Liver (tissue), 9 donors: ENCODE measurements around the gene BIRC6. TPM values are rescaled to one million over a fixed set of nuclear protein-coding genes. Genes with fewer than 3 reads are reported as not detected.

Experiments used
- DNase-seq: peaks from one replicate; pipeline ENCODE4 v3.0.0-alpha.2; 2017; ENCODE audit warnings: low spot score
- H3K27ac ChIP-seq, 2 donors: one replicate each; pipeline ENCODE4 v1.7.0; 2013; ENCODE audit warnings: inconsistent platforms in 2 of 2, low read length in 2 of 2, control low read depth in 1 of 2, low read depth in 1 of 2, mild to moderate bottlenecking in 1 of 2
- H3K27me3 ChIP-seq, 4 donors: one replicate each; pipeline versions ENCODE4 v1.6.1 to v1.7.0; 2013; ENCODE audit warnings: low read length in 3 of 4, inconsistent platforms in 1 of 4, mild to moderate bottlenecking in 1 of 4, moderate library complexity in 1 of 4; ENCODE audit not compliant: control insufficient read depth in 4 of 4, insufficient read depth in 4 of 4
- H3K36me3 ChIP-seq, 4 donors: one replicate each; pipeline versions ENCODE4 v1.6.1 to v1.7.0; 2013; ENCODE audit warnings: low read length in 3 of 4, mild to moderate bottlenecking in 3 of 4, low read depth in 1 of 4, moderate library complexity in 1 of 4; ENCODE audit not compliant: control insufficient read depth in 4 of 4, insufficient read depth in 3 of 4
- H3K4me1 ChIP-seq, 4 donors: one replicate each; pipeline versions ENCODE4 v1.6.1 to v1.7.0; 2013; ENCODE audit warnings: low read length in 3 of 4, mild to moderate bottlenecking in 3 of 4, moderate library complexity in 1 of 4; ENCODE audit not compliant: control insufficient read depth in 4 of 4, insufficient read depth in 4 of 4
- H3K4me3 ChIP-seq, 3 donors: one replicate each; pipeline versions ENCODE4 v1.6.1 to v1.7.0; 2013; ENCODE audit warnings: low read length in 3 of 3, control low read depth in 1 of 3, low read depth in 1 of 3, mild to moderate bottlenecking in 1 of 3
- H3K9ac ChIP-seq, 2 donors: one replicate each; pipeline ENCODE4 v1.7.0; 2013; ENCODE audit warnings: low read length in 2 of 2, mild to moderate bottlenecking in 2 of 2, moderate library complexity in 2 of 2, control low read depth in 1 of 2, low read depth in 1 of 2
- H3K9me3 ChIP-seq, 4 donors: one replicate each; pipeline versions ENCODE4 v1.6.1 to v1.7.0; 2013; ENCODE audit warnings: low read length in 3 of 4; ENCODE audit not compliant: control insufficient read depth in 4 of 4
- ATF3 ChIP-seq: IDR thresholded peaks from 2 replicates; pipeline ENCODE4 v1.6.1; 2016; ENCODE audit warnings: antibody characterized with exemption
- CTCF ChIP-seq: fragments of 150-350 bp; IDR thresholded peaks from 2 replicates; pipeline ENCODE4 v1.5.1; 2017; ENCODE audit warnings: improper control_type of control experiment, low read depth, low read length; ENCODE audit not compliant: missing input control
- FOXA1 ChIP-seq: IDR thresholded peaks from 2 replicates; pipeline ENCODE4 v1.6.1; 2016; ENCODE audit warnings: antibody characterized with exemption
- FOXA2 ChIP-seq: IDR thresholded peaks from 2 replicates; pipeline ENCODE4 v1.6.1; 2016; ENCODE audit warnings: antibody characterized with exemption
- GABPA ChIP-seq, 2 donors: IDR thresholded peaks in 1 of 2; conservative IDR thresholded peaks in 1 of 2; 2 replicates each; pipeline ENCODE4 v1.6.1; 2016; ENCODE audit warnings: antibody characterized with exemption in 2 of 2, mild to moderate bottlenecking in 1 of 2, moderate library complexity in 1 of 2
- HNF4A ChIP-seq, 2 donors: conservative IDR thresholded peaks; 2 replicates each; pipeline ENCODE4 v1.6.1; 2016; ENCODE audit warnings: antibody characterized with exemption in 2 of 2, mild to moderate bottlenecking in 2 of 2
- HNF4G ChIP-seq: IDR thresholded peaks from 2 replicates; pipeline ENCODE4 v1.6.1; 2016; ENCODE audit warnings: antibody characterized with exemption
- JUND ChIP-seq, 2 donors: IDR thresholded peaks; 2 replicates each; pipeline ENCODE4 v1.6.1; 2016; ENCODE audit warnings: antibody characterized with exemption in 2 of 2
- MAX ChIP-seq: IDR thresholded peaks from 2 replicates; pipeline ENCODE4 v1.6.1; 2016; ENCODE audit warnings: antibody characterized with exemption
- NR2F2 ChIP-seq: IDR thresholded peaks from 2 replicates; pipeline ENCODE4 v1.6.1; 2016; ENCODE audit warnings: antibody characterized with exemption
- RAD21 ChIP-seq, 2 donors: IDR thresholded peaks; 2 replicates each; pipeline ENCODE4 v1.6.1; 2016; ENCODE audit warnings: antibody characterized with exemption in 2 of 2, mild to moderate bottlenecking in 2 of 2
- RXRA ChIP-seq, 2 donors: IDR thresholded peaks; 2 replicates each; pipeline ENCODE4 v1.6.1; 2017 to 2018; ENCODE audit warnings: antibody characterized with exemption in 2 of 2, mild to moderate bottlenecking in 1 of 2
- TAF1 ChIP-seq: conservative IDR thresholded peaks from 2 replicates; pipeline ENCODE4 v1.6.1; 2016; ENCODE audit warnings: antibody characterized with exemption, mild to moderate bottlenecking
- YY1 ChIP-seq: IDR thresholded peaks from 2 replicates; pipeline ENCODE4 v1.6.1; 2016; ENCODE audit warnings: antibody characterized with exemption, mild to moderate bottlenecking
- ZBTB33 ChIP-seq: IDR thresholded peaks from 2 replicates; pipeline ENCODE4 v1.6.1; 2016; ENCODE audit warnings: antibody characterized with exemption
- WGBS: extraction: QIAGEN DNeasy Blood & Tissue Kit; methylation state at CpG from one replicate; pipeline ENCODE4 v1.1.7; 2013; 5-methylcytosine and 5-hydroxymethylcytosine counted together
- polyA plus RNA-seq, 2 donors: library from polyadenylated mRNA; stranded (reverse) in 1 of 2; unstranded in 1 of 2; fragments of 200-250 nt in 1 of 2; fragments of >200 nt in 1 of 2; fragmentation: Nextera tagmentation in 1 of 2; extraction: Ambion mirVana in 1 of 2; gene quantifications; one replicate each; pipeline versions ENCODE4 v1.2.1 to v1.2.3, GENCODE V29; 2013 to 2015
- total RNA-seq, 2 donors: library from RNA; depleted of rRNA; stranded (reverse); fragments of >200 nt; gene quantifications; one replicate each; pipeline ENCODE4 v1.2.3, GENCODE V29; 2014
- donor health status: healthy.
- donor health status: healthy.
- donor health status: healthy.
- donor health status: healthy.
- donor health status: healthy.

The BIRC6 gene
- total and polyA plus RNA-seq, 4 donors = 11.1 to 171 (median 45.2) TPM

GRCh38 chr2:32641180-32641579, 284.4 kb downstream of the BIRC6 start:
- 98% methylated on average over 5 of the region's 5 CpGs for WGBS
- DNase-seq = no peak
- H3K36me3 ChIP-seq = peaks cover 2 to 54% (median 29%) of the 10 kb centered on the region in 4 donors
- no peaks in the 10 kb centered on the region for H3K4me1 ChIP-seq
- no peak for TF ChIP-seq RAD21 (IDR thresholded peaks at IDR 0.05)
- no peak overlapping the region for H3K9ac ChIP-seq
- H3K9me3 ChIP-seq = no peaks in the 10 kb centered on the region
- no peak overlapping the region for H3K4me3 ChIP-seq
- H3K27me3 ChIP-seq = no peaks in the 10 kb centered on the region
- no peak overlapping the region for H3K27ac ChIP-seq

- no peak overlapping the region for H3K4me3 ChIP-seq
- 92% methylated on average over 5 of the region's 5 CpGs for WGBS
- no peaks in the 10 kb centered on the region for H3K27me3 ChIP-seq
- no peaks in the 10 kb centered on the region for H3K9me3 ChIP-seq
- no peaks in the 10 kb centered on the region for H3K4me1 ChIP-seq
- no peak for TF ChIP-seq HNF4G
- no peak for TF ChIP-seq YY1
- no peak for TF ChIP-seq FOXA1
- TF ChIP-seq TAF1 = no peak
- no peak for TF ChIP-seq CTCF
- TF ChIP-seq JUND (IDR thresholded peaks at IDR 0.05) = no peak
- no peak for TF ChIP-seq HNF4A (conservative IDR thresholded peaks at IDR 0.05)
- no peak for TF ChIP-seq ZBTB33
- TF ChIP-seq GABPA (IDR thresholded peaks at IDR 0.05 in 1 of 2, conservative IDR thresholded peaks at IDR 0.05 in 1 of 2) = no peak
- no peak for TF ChIP-seq RAD21 (IDR thresholded peaks at IDR 0.05)
- TF ChIP-seq ATF3 = no peak
- no peak for TF ChIP-seq NR2F2
- TF ChIP-seq FOXA2 = no peak
- no peak for TF ChIP-seq MAX
- TF ChIP-seq RXRA (IDR thresholded peaks at IDR 0.05) = no peak
- H3K27ac ChIP-seq = no peak overlapping the region
- H3K36me3 ChIP-seq = peaks cover 3 to 27% (median 19%) of the 10 kb centered on the region in 4 donors
- no peak for DNase-seq
- no peak overlapping the region for H3K9ac ChIP-seq
Observed at GRCh38 chr2:32647180-32647651, 290.4 kb downstream of the BIRC6 start.
